Measurements from ENCODE around the gene GRB2. TPM values are rescaled to one million over a fixed set of nuclear protein-coding genes. Genes with fewer than 3 reads are reported as not detected.
"Not testable (repeated sequence)": the region's sequence is repeated elsewhere in the genome, so short reads cannot be mapped to it uniquely, and the experiment has no call there.

The GRB2 gene
- total and polyA plus RNA-seq, 4 donors = 51.0 to 198 (median 114) TPM

DNA sequence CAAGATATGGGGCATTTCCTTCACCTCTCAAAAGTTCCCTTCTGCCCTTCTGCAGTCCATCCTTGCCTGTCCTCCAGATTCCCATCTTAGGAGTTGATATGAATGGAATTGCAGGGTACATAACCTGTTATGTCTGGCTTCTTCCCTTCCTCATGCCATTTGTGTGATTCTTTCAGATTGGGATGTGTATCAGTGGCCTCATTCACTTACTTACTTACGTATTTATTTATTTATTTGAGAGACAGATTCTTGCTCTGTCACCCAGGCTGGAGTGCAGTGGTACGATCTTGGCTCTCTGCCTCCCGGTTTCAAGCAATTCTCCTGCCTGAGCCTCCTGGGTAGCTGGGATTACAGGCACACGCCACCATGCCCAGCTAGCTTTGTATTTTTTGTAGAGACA lies 44.8 kb upstream of the GRB2 start:
- no peak overlapping the region for H3K27ac ChIP-seq (ENCODE audit: low read depth in 1 of 2, low read length in 1 of 2)
- H3K9me3 ChIP-seq (ENCODE audit: control insufficient read depth in 4 of 4, insufficient read depth in 3 of 4, low read length in 3 of 4) = no peaks in the 10 kb centered on the region
- no peaks in the 10 kb centered on the region for H3K4me1 ChIP-seq (ENCODE audit: control insufficient read depth in 5 of 5, insufficient read depth in 5 of 5, low read length in 5 of 5)
- no peaks in the 10 kb centered on the region for H3K36me3 ChIP-seq (ENCODE audit: control insufficient read depth in 4 of 4, insufficient read depth in 4 of 4, low read length in 4 of 4)
- 92 to 94% methylated on average over 4 of the region's 4 CpGs for WGBS, 2 donors
- no peak overlapping the region for H3K4me3 ChIP-seq
- no peak for ATAC-seq (ENCODE audit: insufficient read depth, low FRiP score)
- H3K9ac ChIP-seq (ENCODE audit: insufficient read depth in 1 of 2, low read length in 2 of 2) = no peak overlapping the region
- TF ChIP-seq, protein P1, sequence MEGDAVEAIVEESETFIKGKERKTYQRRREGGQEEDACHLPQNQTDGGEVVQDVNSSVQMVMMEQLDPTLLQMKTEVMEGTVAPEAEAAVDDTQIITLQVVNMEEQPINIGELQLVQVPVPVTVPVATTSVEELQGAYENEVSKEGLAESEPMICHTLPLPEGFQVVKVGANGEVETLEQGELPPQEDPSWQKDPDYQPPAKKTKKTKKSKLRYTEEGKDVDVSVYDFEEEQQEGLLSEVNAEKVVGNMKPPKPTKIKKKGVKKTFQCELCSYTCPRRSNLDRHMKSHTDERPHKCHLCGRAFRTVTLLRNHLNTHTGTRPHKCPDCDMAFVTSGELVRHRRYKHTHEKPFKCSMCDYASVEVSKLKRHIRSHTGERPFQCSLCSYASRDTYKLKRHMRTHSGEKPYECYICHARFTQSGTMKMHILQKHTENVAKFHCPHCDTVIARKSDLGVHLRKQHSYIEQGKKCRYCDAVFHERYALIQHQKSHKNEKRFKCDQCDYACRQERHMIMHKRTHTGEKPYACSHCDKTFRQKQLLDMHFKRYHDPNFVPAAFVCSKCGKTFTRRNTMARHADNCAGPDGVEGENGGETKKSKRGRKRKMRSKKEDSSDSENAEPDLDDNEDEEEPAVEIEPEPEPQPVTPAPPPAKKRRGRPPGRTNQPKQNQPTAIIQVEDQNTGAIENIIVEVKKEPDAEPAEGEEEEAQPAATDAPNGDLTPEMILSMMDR (IDR thresholded peaks at IDR 0.05; ENCODE audit: control extremely low read depth, extremely low read depth) = no peak
- no peaks in the 10 kb centered on the region for H3K27me3 ChIP-seq (ENCODE audit: control insufficient read depth in 3 of 3, insufficient read depth in 3 of 3, low read length in 2 of 3)
- no peak for DNase-seq

DNA sequence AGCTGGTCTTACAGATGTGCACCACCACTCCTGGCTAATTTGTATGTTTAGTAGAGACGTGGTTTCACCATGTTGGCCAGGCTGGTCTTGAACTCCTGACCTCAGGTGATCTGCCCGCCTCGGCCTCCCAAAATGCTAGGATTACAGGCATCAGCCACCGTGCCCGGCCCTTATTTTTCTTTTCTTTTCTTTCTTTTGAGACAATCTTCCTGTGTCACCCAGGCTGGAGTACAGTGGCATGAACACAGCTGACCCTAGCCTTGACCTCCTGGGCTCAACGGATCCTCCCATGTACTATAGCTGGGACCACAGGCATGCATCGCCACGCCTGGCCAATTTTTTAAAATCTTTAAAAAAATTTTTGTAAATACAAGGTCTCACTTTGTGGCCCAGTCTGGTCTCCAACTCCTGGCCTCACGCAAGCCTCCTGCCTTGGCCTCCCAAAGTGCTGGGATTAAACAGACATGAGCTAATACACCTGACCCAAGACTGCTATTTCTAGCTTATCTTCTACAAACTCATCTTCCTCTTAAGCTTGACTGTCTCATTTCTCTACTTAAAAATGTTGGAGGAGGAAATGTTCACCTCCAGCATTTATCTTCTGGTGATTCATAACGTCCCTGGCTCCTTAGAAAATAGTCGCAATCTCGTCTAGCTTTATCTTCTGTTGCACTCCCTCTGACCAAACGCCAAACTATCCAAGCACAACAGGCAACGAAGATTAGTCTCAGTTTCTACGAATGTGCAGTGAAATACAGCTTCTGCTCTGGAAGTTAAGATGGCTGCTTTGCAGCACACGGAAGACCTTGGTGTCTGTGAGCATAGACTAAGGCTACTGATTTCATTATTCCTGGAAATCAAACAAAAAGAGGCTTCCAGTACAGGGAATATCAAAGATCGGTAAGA lies 42.7 kb upstream of the GRB2 start:
- Histone ChIP-seq H3K9me3 (ENCODE audit: control insufficient read depth in 4 of 4, insufficient read depth in 3 of 4, low read length in 3 of 4) (no peaks in the 10 kb centered on the region), H3K9ac (ENCODE audit: insufficient read depth in 1 of 2, low read length in 2 of 2) (no peak overlapping the region), H3K4me1 (ENCODE audit: control insufficient read depth in 5 of 5, insufficient read depth in 5 of 5, low read length in 5 of 5) (peaks cover 0 to 3% (median 0%) of the 10 kb centered on the region in 5 donors), H3K36me3 (ENCODE audit: control insufficient read depth in 4 of 4, insufficient read depth in 4 of 4, low read length in 4 of 4) (no peaks in the 10 kb centered on the region), H3K4me3 (no peak overlapping the region), H3K27me3 (ENCODE audit: control insufficient read depth in 3 of 3, insufficient read depth in 3 of 3, low read length in 2 of 3) (no peaks in the 10 kb centered on the region), H3K27ac (ENCODE audit: low read depth in 1 of 2, low read length in 1 of 2) (no peak overlapping the region)
- TF ChIP-seq, protein P1 (IDR thresholded peaks at IDR 0.05; ENCODE audit: control extremely low read depth, extremely low read depth) = no peak
- 86 to 91% methylated on average over 17 of the region's 17 CpGs for WGBS, 2 donors
- DNase-seq (no peak), ATAC-seq (ENCODE audit: insufficient read depth, low FRiP score) (no peak)

DNA sequence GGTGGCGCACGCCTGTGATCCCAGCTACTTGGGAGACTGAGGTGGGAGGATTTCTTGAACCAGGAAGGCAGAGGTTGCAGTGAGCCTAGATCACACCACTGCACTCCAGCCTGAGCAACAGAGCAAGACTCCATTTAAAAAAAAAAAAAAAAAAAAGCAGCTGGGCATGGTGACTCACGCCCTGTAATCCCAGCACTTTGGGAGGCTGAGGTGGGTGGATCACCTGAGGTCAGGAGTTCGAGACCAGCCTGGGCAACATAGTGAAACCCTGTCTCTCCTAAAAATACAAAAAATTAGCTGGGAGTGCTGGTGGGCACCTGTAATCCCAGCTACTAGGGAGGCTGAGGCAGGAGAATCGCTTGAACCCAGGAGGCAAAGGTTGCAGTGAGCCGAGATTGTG lies 40.4 kb upstream of the GRB2 start:
- H3K27ac ChIP-seq (ENCODE audit: low read depth in 1 of 2, low read length in 1 of 2); ATAC-seq (ENCODE audit: insufficient read depth, low FRiP score): not testable (repeated sequence)
- 95% methylated on average over 6 of the region's 6 CpGs for WGBS, 2 donors

DNA sequence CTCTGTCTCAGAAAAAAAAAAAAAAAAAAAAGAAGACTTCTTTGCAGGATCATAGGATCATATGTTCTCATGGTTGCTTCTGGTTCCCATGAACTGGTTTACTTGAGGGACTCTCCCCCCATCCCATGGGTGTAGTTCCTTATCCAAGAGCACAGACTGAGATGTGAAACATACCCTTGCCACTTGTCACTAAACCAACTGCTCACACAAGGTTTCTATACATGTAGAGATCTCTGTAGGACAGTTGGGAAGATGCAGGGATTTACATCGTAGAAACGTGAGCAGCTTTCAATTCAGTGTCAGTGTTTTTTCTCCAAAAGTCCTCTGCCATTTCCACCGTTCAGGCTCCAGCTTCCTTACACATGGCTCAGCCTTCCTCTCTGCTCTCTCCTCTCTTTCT lies 39.8 kb upstream of the GRB2 start:
- peaks cover 0 to 5% (median 0%) of the 10 kb centered on the region in 5 donors for H3K4me1 ChIP-seq (ENCODE audit: control insufficient read depth in 5 of 5, insufficient read depth in 5 of 5, low read length in 5 of 5)
- DNase-seq (no peak), ATAC-seq (ENCODE audit: insufficient read depth, low FRiP score) (no peak)
- no peaks in the 10 kb centered on the region for H3K9me3 ChIP-seq (ENCODE audit: control insufficient read depth in 4 of 4, insufficient read depth in 3 of 4, low read length in 3 of 4)
- H3K27me3 ChIP-seq (ENCODE audit: control insufficient read depth in 3 of 3, insufficient read depth in 3 of 3, low read length in 2 of 3) = no peaks in the 10 kb centered on the region
- no peaks in the 10 kb centered on the region for H3K36me3 ChIP-seq (ENCODE audit: control insufficient read depth in 4 of 4, insufficient read depth in 4 of 4, low read length in 4 of 4)
- H3K9ac ChIP-seq (ENCODE audit: insufficient read depth in 1 of 2, low read length in 2 of 2) = no peak overlapping the region
- H3K27ac ChIP-seq (ENCODE audit: low read depth in 1 of 2, low read length in 1 of 2) = peak overlapping the region in 1 of 2 donors; percentile 24
- TF ChIP-seq, protein P1 (IDR thresholded peaks at IDR 0.05; ENCODE audit: control extremely low read depth, extremely low read depth) = no peak
- no peak overlapping the region for H3K4me3 ChIP-seq
- WGBS, 2 donors = 74 to 83% methylated on average over 3 of the region's 3 CpGs

More for the DNA sequence above, 40.4 kb upstream of the GRB2 start:
- not testable (repeated sequence) for DNase-seq; H3K36me3 ChIP-seq (ENCODE audit: control insufficient read depth in 4 of 4, insufficient read depth in 4 of 4, low read length in 4 of 4); H3K4me1 ChIP-seq (ENCODE audit: control insufficient read depth in 5 of 5, insufficient read depth in 5 of 5, low read length in 5 of 5); H3K9ac ChIP-seq (ENCODE audit: insufficient read depth in 1 of 2, low read length in 2 of 2); H3K27me3 ChIP-seq (ENCODE audit: control insufficient read depth in 3 of 3, insufficient read depth in 3 of 3, low read length in 2 of 3); H3K9me3 ChIP-seq (ENCODE audit: control insufficient read depth in 4 of 4, insufficient read depth in 3 of 4, low read length in 3 of 4); H3K4me3 ChIP-seq

Data from lung (tissue), 12 donors.